MM.1S (cell line): ENCODE results near the gene SMAD4.

ENCODE experiments used
- DNase-seq: peaks from one replicate; pipeline ENCODE4 v3.0.0-alpha.2; 2015
- H2AFZ ChIP-seq: fragments of 300-600 bp; sonication (generic); 2 replicates; pipeline ENCODE4 v1.6.0; 2016; ENCODE audit warnings: antibody characterized with exemption, low read length
- H3F3A ChIP-seq: fragments of 300-600 bp; sonication (generic); 2 replicates; pipeline ENCODE4 v1.6.1; 2016; ENCODE audit warnings: mild to moderate bottlenecking, antibody characterized with exemption, low read length, moderate library complexity, mixed read lengths; ENCODE audit not compliant: insufficient read depth
- H3K27ac ChIP-seq: fragments of 300-600 bp; sonication (generic); 2 replicates; pipeline ENCODE4 v1.5.1; 2016; ENCODE audit warnings: mild to moderate bottlenecking, low read length
- H3K27me3 ChIP-seq: fragments of 300-600 bp; sonication (generic); replicated peaks from 2 replicates; pipeline ENCODE4 v1.6.0; 2016; ENCODE audit warnings: low read length; ENCODE audit not compliant: insufficient read depth
- H3K36me3 ChIP-seq: fragments of 300-600 bp; sonication (generic); replicated peaks from 2 replicates; pipeline ENCODE4 v1.6.1; 2016; ENCODE audit warnings: mild to moderate bottlenecking, low read length, mixed read lengths; ENCODE audit not compliant: insufficient read depth
- H3K4me1 ChIP-seq: fragments of 300-600 bp; sonication (generic); 2 replicates; pipeline ENCODE4 v1.6.1; 2016; ENCODE audit warnings: low read length, mixed read lengths
- H3K4me2 ChIP-seq: fragments of 300-600 bp; sonication (generic); 2 replicates; pipeline ENCODE4 v1.6.0; 2016; ENCODE audit warnings: low read depth, low read length
- H3K4me3 ChIP-seq: fragments of 300-600 bp; sonication (generic); 2 replicates; pipeline ENCODE4 v1.5.1; 2016; ENCODE audit warnings: low read length, mixed read lengths
- H3K79me2 ChIP-seq: fragments of 300-600 bp; sonication (generic); 2 replicates; pipeline ENCODE4 v1.6.1; 2016; ENCODE audit warnings: mixed run types, low read length, mixed read lengths
- H3K9ac ChIP-seq: fragments of 300-600 bp; sonication (generic); 2 replicates; pipeline ENCODE4 v1.6.1; 2016; ENCODE audit warnings: low read length, mixed read lengths
- H3K9me2 ChIP-seq: fragments of 300-600 bp; sonication (generic); replicated peaks from 2 replicates; pipeline ENCODE4 v1.6.1; 2016; ENCODE audit warnings: mild to moderate bottlenecking, low read length, mixed read lengths; ENCODE audit not compliant: insufficient read depth
- H3K9me3 ChIP-seq: fragments of 300-600 bp; sonication (generic); replicated peaks from 2 replicates; pipeline ENCODE4 v1.6.1; 2016; ENCODE audit warnings: mild to moderate bottlenecking, low read length, mixed read lengths; ENCODE audit not compliant: insufficient read depth
- H4K20me1 ChIP-seq: fragments of 300-600 bp; sonication (generic); 2 replicates; pipeline ENCODE4 v1.6.1; 2016; ENCODE audit warnings: mild to moderate bottlenecking, low read length, moderate library complexity, mixed read lengths; ENCODE audit not compliant: insufficient read depth
- EZH2 ChIP-seq: fragments of 300-600 bp; sonication (generic); optimal IDR thresholded peaks from 2 replicates; pipeline ENCODE3; 2017; ENCODE audit warnings: low read depth, mild to moderate bottlenecking, antibody characterized with exemption, low read length, mixed read lengths
- EZH2phosphoT487 ChIP-seq: fragments of 300-600 bp; sonication (generic); IDR thresholded peaks from 2 replicates; pipeline ENCODE4 v1.6.1; 2018; ENCODE audit warnings: antibody characterized with exemption, low read length
- TF ChIP-seq, protein P1 (sequence below): fragments of 300-600 bp; sonication (generic); IDR thresholded peaks from 2 replicates; pipeline ENCODE4 v1.5.1; 2016; ENCODE audit warnings: antibody characterized with exemption, low read length, mixed read lengths

Gene SMAD4

DNA sequence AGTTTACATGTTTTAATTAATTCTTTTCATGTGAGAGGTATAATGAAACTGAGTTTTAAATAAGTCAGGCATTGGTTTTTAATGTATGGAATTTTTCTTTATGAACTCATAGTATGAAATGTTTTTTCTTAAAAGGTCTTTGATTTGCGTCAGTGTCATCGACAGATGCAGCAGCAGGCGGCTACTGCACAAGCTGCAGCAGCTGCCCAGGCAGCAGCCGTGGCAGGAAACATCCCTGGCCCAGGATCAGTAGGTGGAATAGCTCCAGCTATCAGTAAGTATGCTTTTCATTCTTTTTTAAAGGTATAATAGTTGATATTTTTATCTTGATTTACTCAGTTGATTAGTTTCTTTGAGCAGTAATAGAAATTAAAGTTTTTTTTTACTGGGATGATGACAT is 46.5 kb downstream of the SMAD4 start:
- TF ChIP-seq, protein P1, sequence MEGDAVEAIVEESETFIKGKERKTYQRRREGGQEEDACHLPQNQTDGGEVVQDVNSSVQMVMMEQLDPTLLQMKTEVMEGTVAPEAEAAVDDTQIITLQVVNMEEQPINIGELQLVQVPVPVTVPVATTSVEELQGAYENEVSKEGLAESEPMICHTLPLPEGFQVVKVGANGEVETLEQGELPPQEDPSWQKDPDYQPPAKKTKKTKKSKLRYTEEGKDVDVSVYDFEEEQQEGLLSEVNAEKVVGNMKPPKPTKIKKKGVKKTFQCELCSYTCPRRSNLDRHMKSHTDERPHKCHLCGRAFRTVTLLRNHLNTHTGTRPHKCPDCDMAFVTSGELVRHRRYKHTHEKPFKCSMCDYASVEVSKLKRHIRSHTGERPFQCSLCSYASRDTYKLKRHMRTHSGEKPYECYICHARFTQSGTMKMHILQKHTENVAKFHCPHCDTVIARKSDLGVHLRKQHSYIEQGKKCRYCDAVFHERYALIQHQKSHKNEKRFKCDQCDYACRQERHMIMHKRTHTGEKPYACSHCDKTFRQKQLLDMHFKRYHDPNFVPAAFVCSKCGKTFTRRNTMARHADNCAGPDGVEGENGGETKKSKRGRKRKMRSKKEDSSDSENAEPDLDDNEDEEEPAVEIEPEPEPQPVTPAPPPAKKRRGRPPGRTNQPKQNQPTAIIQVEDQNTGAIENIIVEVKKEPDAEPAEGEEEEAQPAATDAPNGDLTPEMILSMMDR = no peak
- TF ChIP-seq EZH2phosphoT487 = no peak
- no peak for TF ChIP-seq EZH2
- H3K9ac ChIP-seq = no peak overlapping the region
- H3F3A ChIP-seq = no peaks in the 10 kb centered on the region
- no peak overlapping the region for H3K4me3 ChIP-seq
- H3K36me3 ChIP-seq = peaks cover 21% of the 10 kb centered on the region; the same call in 1 of the 2 replicates
- no peak overlapping the region for H2AFZ ChIP-seq
- no peak overlapping the region for H3K4me2 ChIP-seq
- H4K20me1 ChIP-seq = no peaks in the 10 kb centered on the region
- no peak for DNase-seq
- no peaks in the 10 kb centered on the region for H3K9me3 ChIP-seq
- peaks cover 36% of the 10 kb centered on the region for H3K79me2 ChIP-seq
- H3K27ac ChIP-seq = no peak overlapping the region
- no peaks in the 10 kb centered on the region for H3K9me2 ChIP-seq
- peaks cover 6% of the 10 kb centered on the region; the same call in 1 of the 2 replicates for H3K4me1 ChIP-seq
- H3K27me3 ChIP-seq = no peaks in the 10 kb centered on the region

- no peak overlapping the region for H3K4me3 ChIP-seq
Measured at GRCh38 chr18:51077217-51077616, 47.2 kb downstream of the SMAD4 start.

GRCh38 chr18:51078026-51078425 is 48.0 kb downstream of the SMAD4 start:
- Histone ChIP-seq H3K9me3 (no peaks in the 10 kb centered on the region), H3K27me3 (no peaks in the 10 kb centered on the region), H2AFZ (no peak overlapping the region), H3K79me2 (peaks cover 23% of the 10 kb centered on the region), H4K20me1 (no peaks in the 10 kb centered on the region), H3K9me2 (no peaks in the 10 kb centered on the region), H3K4me3 (no peak overlapping the region), H3K27ac (no peak overlapping the region), H3F3A (no peaks in the 10 kb centered on the region), H3K4me2 (no peak overlapping the region), H3K36me3 (peaks cover 27% of the 10 kb centered on the region; the same call in 1 of the 2 replicates), H3K4me1 (peaks cover 6% of the 10 kb centered on the region; the same call in 1 of the 2 replicates), H3K9ac (no peak overlapping the region)
- DNase-seq = no peak
- TF ChIP-seq, protein P1 = no peak
- TF ChIP-seq EZH2 (no peak), EZH2phosphoT487 (no peak)

More at GRCh38 chr18:51077217-51077616, 47.2 kb downstream of the SMAD4 start:
- no peaks in the 10 kb centered on the region for H4K20me1 ChIP-seq
- no peaks in the 10 kb centered on the region for H3K9me2 ChIP-seq
- no peaks in the 10 kb centered on the region for H3K9me3 ChIP-seq
- H3K79me2 ChIP-seq = peaks cover 28% of the 10 kb centered on the region
- no peak for DNase-seq
- no peaks in the 10 kb centered on the region for H3K27me3 ChIP-seq
- no peak overlapping the region for H3K9ac ChIP-seq
- no peak overlapping the region for H3K27ac ChIP-seq
- peaks cover 22% of the 10 kb centered on the region; the same call in 1 of the 2 replicates for H3K36me3 ChIP-seq
- H2AFZ ChIP-seq = no peak overlapping the region
- no peak overlapping the region for H3K4me2 ChIP-seq
- H3K4me1 ChIP-seq = peaks cover 6% of the 10 kb centered on the region; the same call in 1 of the 2 replicates
- H3F3A ChIP-seq = no peaks in the 10 kb centered on the region
- TF ChIP-seq EZH2phosphoT487 = no peak
- TF ChIP-seq EZH2 = no peak
- TF ChIP-seq, protein P1 = no peak
